ENCODE data around the gene SNX32.
A peak's percentile ranks its signal among the peaks of the same experiment; 100 is the strongest.
"Not testable (repeated sequence)": the region's sequence is repeated elsewhere in the genome, so short reads cannot be mapped to it uniquely, and the experiment has no call there.

SNX32 gene

DNA sequence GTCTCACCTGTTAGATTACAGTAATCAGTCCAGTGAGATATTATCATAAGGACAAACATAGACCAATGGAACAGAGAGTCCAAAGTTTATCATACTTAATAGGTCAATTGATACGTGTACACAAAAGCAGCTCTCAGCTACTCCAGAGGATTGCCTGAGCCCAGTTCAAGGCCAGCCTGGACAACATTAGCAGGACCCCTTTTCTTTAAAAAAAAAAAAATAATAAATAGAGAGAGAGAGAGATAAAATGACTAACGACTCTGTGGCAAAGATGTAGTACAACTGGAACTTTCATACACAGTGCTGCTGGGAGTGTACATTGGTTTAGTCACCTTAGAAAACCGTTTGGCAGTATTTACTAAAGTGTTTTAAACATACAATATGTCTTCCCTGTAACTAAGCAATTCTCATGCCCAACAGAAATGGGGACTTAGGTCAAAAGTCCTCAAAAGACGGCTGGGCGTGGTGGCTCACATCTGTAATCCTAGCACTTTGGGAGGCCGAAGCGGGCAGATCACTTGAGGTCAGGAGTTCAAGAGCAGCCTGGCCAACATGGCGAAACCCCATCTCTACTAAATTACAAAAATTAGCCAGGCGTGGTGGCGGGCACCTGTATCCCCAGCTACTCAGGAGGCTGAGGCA lies 10.6 kb downstream of the SNX32 start:
- no peak overlapping the region for H3K27ac ChIP-seq (ENCODE audit: low read length)
- H3K9me3 ChIP-seq (ENCODE audit: control insufficient read depth in 1 of 2, low read length in 2 of 2), result no peaks in the 10 kb centered on the region
- no peaks in the 10 kb centered on the region for H3K36me3 ChIP-seq (ENCODE audit: control insufficient read depth in 1 of 2, insufficient read depth in 2 of 2, low read length in 2 of 2)
- no peak overlapping the region for H3K4me3 ChIP-seq (ENCODE audit: low read depth in 1 of 2, low read length in 2 of 2)
- H3K27me3 ChIP-seq (ENCODE audit: low read depth, low read length), result no peaks in the 10 kb centered on the region
- H3K4me1 ChIP-seq (ENCODE audit: control insufficient read depth in 1 of 2, insufficient read depth in 2 of 2, low read length in 2 of 2), result no peaks in the 10 kb centered on the region

- peaks cover 0 to 2% of the 10 kb centered on the region in 2 donors for H3K9me3 ChIP-seq (ENCODE audit: control insufficient read depth in 1 of 2, low read length in 2 of 2)
- no peaks in the 10 kb centered on the region for H3K4me1 ChIP-seq (ENCODE audit: control insufficient read depth in 1 of 2, insufficient read depth in 2 of 2, low read length in 2 of 2)
- H3K27me3 ChIP-seq (ENCODE audit: low read depth, low read length), result no peaks in the 10 kb centered on the region
- peaks cover 0 to 24% of the 10 kb centered on the region in 2 donors for H3K36me3 ChIP-seq (ENCODE audit: control insufficient read depth in 1 of 2, insufficient read depth in 2 of 2, low read length in 2 of 2)
- no peak overlapping the region for H3K4me3 ChIP-seq (ENCODE audit: low read depth in 1 of 2, low read length in 2 of 2)
- no peak overlapping the region for H3K27ac ChIP-seq (ENCODE audit: low read length)
Observed at GRCh38 chr11:65847746-65848145, 14.0 kb downstream of the SNX32 start.

DNA sequence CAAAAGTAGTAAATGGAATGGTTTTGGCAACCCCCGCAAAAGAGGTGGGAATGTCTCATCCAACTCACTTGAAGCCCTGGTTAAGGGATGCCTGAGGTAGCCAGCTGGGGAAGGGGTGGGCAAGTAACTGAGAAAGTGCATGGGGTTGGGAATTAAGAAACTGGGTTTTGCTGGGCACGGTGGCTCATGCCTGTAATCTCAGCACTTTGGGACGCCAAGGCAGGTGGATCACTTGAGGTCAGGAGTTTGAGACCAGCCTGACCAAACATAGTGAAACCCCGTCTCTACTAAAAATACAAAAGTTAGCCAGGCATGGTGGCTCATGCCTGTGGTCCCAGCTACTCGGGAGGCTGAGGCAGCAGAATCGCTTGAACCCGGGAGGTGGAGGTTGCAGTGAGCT lies 14.9 kb downstream of the SNX32 start:
- peaks cover 8 to 33% of the 10 kb centered on the region in 2 donors for H3K36me3 ChIP-seq (ENCODE audit: control insufficient read depth in 1 of 2, insufficient read depth in 2 of 2, low read length in 2 of 2)
- not testable (repeated sequence) for H3K27ac ChIP-seq (ENCODE audit: low read length); H3K4me3 ChIP-seq (ENCODE audit: low read depth in 1 of 2, low read length in 2 of 2); H3K27me3 ChIP-seq (ENCODE audit: low read depth, low read length); H3K9me3 ChIP-seq (ENCODE audit: control insufficient read depth in 1 of 2, low read length in 2 of 2); H3K4me1 ChIP-seq (ENCODE audit: control insufficient read depth in 1 of 2, insufficient read depth in 2 of 2, low read length in 2 of 2)

DNA sequence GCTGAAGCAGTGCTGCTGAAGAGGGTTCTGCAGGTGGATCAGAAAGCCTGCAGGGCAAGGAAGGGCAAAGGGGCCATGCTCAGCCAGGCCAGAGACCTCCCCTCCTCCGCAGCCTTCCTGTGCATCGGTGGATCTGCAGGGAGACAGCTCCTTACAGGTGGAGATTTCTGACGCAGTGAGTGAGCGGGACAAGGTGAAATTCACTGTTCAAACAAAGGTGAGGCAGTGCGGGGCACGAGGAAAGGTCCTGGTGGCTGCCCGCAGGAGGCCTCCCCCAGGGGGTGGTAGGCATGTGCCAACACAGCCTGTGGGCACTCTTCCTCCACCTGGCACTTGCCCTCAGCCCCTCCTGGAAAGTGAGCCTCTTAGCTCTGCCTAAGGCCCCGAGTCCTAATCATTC lies 15.6 kb downstream of the SNX32 start:
- H3K9me3 ChIP-seq (ENCODE audit: control insufficient read depth in 1 of 2, low read length in 2 of 2), result peaks cover 0 to 2% of the 10 kb centered on the region in 2 donors
- no peaks in the 10 kb centered on the region for H3K27me3 ChIP-seq (ENCODE audit: low read depth, low read length)
- H3K27ac ChIP-seq (ENCODE audit: low read length), result no peak overlapping the region
- H3K36me3 ChIP-seq (ENCODE audit: control insufficient read depth in 1 of 2, insufficient read depth in 2 of 2, low read length in 2 of 2), result peaks cover 14 to 40% of the 10 kb centered on the region in 2 donors
- no peaks in the 10 kb centered on the region for H3K4me1 ChIP-seq (ENCODE audit: control insufficient read depth in 1 of 2, insufficient read depth in 2 of 2, low read length in 2 of 2)
- H3K4me3 ChIP-seq (ENCODE audit: low read depth in 1 of 2, low read length in 2 of 2), result no peak overlapping the region

- Histone ChIP-seq H3K4me1 (ENCODE audit: control insufficient read depth in 1 of 2, insufficient read depth in 2 of 2, low read length in 2 of 2) (no peaks in the 10 kb centered on the region), H3K4me3 (ENCODE audit: low read depth in 1 of 2, low read length in 2 of 2) (no peak overlapping the region), H3K9me3 (ENCODE audit: control insufficient read depth in 1 of 2, low read length in 2 of 2) (peaks cover 0 to 2% of the 10 kb centered on the region in 2 donors), H3K36me3 (ENCODE audit: control insufficient read depth in 1 of 2, insufficient read depth in 2 of 2, low read length in 2 of 2) (peaks cover 19 to 44% of the 10 kb centered on the region in 2 donors), H3K27me3 (ENCODE audit: low read depth, low read length) (no peaks in the 10 kb centered on the region), H3K27ac (ENCODE audit: low read length) (no peak overlapping the region)
Observed at GRCh38 chr11:65849771-65850216, 16.0 kb downstream of the SNX32 start.

DNA sequence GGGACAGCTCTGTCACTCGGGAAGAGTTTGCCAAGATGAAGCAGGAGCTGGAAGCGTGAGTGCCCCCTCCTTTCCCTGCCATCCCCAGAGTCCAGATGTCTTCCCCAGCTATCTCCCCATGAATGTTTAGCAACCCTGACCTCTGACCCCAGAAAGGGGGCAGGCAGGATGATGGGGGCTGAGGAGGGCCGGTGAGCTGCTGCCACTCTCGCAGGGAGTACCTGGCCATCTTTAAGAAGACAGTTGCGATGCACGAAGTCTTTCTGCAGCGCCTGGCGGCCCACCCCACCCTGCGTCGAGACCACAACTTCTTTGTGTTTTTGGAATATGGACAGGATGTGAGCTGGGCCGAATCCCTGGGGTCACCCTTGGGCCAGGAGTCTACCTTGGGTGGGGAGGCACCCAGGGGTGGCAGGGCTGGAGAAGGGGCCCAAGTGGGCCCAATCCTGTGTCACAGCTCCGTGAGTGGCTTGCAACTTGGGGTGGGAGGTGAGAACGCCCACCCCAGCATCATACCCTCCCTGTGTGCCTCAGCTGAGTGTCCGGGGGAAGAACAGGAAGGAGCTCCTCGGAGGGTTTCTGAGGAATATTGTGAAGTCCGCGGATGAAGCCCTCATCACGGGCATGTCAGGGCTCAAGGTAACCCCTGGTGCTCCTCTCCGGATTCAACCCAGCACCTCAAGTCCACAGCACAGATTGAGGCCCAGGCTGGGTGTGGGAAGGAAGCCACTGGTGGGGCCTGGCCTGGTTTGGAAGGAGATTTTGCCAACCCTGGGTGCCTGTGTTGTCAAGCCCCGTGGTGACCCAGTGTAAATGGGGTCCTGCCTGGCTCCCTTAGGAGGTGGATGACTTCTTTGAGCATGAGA lies 16.7 kb downstream of the SNX32 start:
- no peaks in the 10 kb centered on the region for H3K27me3 ChIP-seq (ENCODE audit: low read depth, low read length)
- peaks cover 25 to 51% of the 10 kb centered on the region in 2 donors for H3K36me3 ChIP-seq (ENCODE audit: control insufficient read depth in 1 of 2, insufficient read depth in 2 of 2, low read length in 2 of 2)
- H3K4me1 ChIP-seq (ENCODE audit: control insufficient read depth in 1 of 2, insufficient read depth in 2 of 2, low read length in 2 of 2), result peaks cover 0 to 5% of the 10 kb centered on the region in 2 donors
- no peak overlapping the region for H3K4me3 ChIP-seq (ENCODE audit: low read depth in 1 of 2, low read length in 2 of 2)
- H3K9me3 ChIP-seq (ENCODE audit: control insufficient read depth in 1 of 2, low read length in 2 of 2), result peaks cover 0 to 2% of the 10 kb centered on the region in 2 donors
- no peak overlapping the region for H3K27ac ChIP-seq (ENCODE audit: low read length)

GRCh38 chr11:65851083-65851579 lies 17.4 kb downstream of the SNX32 start:
- Histone ChIP-seq H3K27me3 (ENCODE audit: low read depth, low read length) (no peaks in the 10 kb centered on the region), H3K36me3 (ENCODE audit: control insufficient read depth in 1 of 2, insufficient read depth in 2 of 2, low read length in 2 of 2) (peaks cover 31 to 58% of the 10 kb centered on the region in 2 donors), H3K4me3 (ENCODE audit: low read depth in 1 of 2, low read length in 2 of 2) (no peak overlapping the region), H3K4me1 (ENCODE audit: control insufficient read depth in 1 of 2, insufficient read depth in 2 of 2, low read length in 2 of 2) (peaks cover 0 to 12% of the 10 kb centered on the region in 2 donors), H3K27ac (ENCODE audit: low read length) (no peak overlapping the region), H3K9me3 (ENCODE audit: control insufficient read depth in 1 of 2, low read length in 2 of 2) (peaks cover 0 to 2% of the 10 kb centered on the region in 2 donors)

DNA sequence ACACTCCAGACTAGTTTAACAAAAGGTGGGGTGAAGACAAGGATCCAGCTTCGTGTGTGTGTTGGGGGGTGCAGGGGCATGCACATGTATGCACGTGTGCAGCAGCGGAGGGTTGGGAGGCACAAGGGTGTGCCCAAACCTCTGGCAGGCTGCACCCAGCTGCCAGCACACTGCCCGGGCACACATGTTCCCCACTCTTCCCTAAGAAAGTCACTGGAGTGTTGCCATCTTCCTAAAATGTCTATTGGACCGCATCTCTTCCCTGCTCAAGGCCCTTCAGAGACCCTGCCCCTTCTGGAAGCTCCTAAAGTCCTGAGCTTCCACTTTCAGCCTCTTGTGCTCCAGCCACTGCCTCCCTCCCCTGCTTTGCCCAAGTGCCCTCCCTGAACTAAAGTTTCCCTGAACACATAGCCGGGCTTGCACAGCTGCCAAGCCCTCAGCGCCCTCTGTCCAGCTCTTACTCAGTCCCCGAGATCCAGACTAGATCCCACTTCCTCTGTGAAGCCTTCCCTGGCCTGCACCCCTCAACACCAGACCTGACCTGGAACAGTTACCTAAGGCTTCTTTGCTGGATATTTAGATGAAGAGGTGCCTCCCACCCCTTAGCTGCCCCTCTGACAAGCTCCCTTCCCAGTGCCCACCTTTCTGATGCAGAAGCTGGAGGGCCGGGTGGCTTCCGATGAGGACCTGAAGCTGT lies 18.2 kb downstream of the SNX32 start:
- peaks cover 0 to 2% of the 10 kb centered on the region in 2 donors for H3K9me3 ChIP-seq (ENCODE audit: control insufficient read depth in 1 of 2, low read length in 2 of 2)
- H3K27ac ChIP-seq (ENCODE audit: low read length), result no peak overlapping the region
- H3K36me3 ChIP-seq (ENCODE audit: control insufficient read depth in 1 of 2, insufficient read depth in 2 of 2, low read length in 2 of 2), result peaks cover 31 to 59% of the 10 kb centered on the region in 2 donors
- no peak overlapping the region for H3K4me3 ChIP-seq (ENCODE audit: low read depth in 1 of 2, low read length in 2 of 2)
- H3K27me3 ChIP-seq (ENCODE audit: low read depth, low read length), result no peaks in the 10 kb centered on the region
- peaks cover 0 to 19% of the 10 kb centered on the region in 2 donors for H3K4me1 ChIP-seq (ENCODE audit: control insufficient read depth in 1 of 2, insufficient read depth in 2 of 2, low read length in 2 of 2)

GRCh38 chr11:65852508-65853245 lies 18.9 kb downstream of the SNX32 start:
- peaks cover 0 to 2% of the 10 kb centered on the region in 2 donors for H3K9me3 ChIP-seq (ENCODE audit: control insufficient read depth in 1 of 2, low read length in 2 of 2)
- H3K4me3 ChIP-seq (ENCODE audit: low read depth in 1 of 2, low read length in 2 of 2), result no peak overlapping the region
- peaks cover 0 to 19% of the 10 kb centered on the region in 2 donors for H3K4me1 ChIP-seq (ENCODE audit: control insufficient read depth in 1 of 2, insufficient read depth in 2 of 2, low read length in 2 of 2)
- peaks cover 31 to 64% of the 10 kb centered on the region in 2 donors for H3K36me3 ChIP-seq (ENCODE audit: control insufficient read depth in 1 of 2, insufficient read depth in 2 of 2, low read length in 2 of 2)
- H3K27ac ChIP-seq (ENCODE audit: low read length), result peak overlapping the region; percentile 69
- H3K27me3 ChIP-seq (ENCODE audit: low read depth, low read length), result no peaks in the 10 kb centered on the region

DNA sequence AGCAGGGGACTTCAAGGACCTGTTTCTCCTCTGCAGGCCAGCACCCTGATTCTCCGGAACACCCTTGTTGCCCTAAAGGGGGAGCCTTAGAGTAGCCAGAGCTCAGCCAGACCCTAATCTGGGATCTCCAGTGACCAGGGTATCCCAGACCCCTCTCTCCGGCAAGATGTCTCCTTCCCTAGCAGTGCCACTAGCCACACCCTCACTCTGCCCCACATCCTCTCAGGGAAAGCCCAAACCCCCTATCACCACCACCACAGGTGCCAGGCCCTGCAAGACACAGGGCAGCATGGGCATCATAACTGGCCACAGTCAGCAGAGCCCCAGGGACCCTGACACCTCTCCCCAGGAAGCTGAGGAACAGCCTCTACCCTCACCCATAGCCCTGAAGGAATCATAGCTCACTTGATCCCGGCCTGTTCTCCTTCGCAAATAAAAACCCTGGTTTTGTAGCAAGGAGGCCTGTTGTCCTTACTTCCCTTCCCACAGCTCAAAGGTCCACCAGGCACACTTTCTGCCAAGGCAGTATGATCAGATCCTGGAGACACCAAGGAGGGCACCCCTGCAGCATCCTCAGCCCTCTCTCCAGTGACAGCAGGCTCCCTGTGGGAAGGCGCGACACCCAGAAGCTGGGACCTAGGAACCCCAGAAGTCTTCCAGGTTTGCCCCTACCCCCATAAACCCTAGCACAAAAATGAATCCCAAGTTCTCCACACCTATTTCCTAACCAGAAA lies 19.6 kb downstream of the SNX32 start:
- Histone ChIP-seq H3K36me3 (ENCODE audit: control insufficient read depth in 1 of 2, insufficient read depth in 2 of 2, low read length in 2 of 2) (peaks cover 31 to 64% of the 10 kb centered on the region in 2 donors), H3K27ac (ENCODE audit: low read length) (peak overlapping the region; percentile 69), H3K4me1 (ENCODE audit: control insufficient read depth in 1 of 2, insufficient read depth in 2 of 2, low read length in 2 of 2) (peaks cover 0 to 19% of the 10 kb centered on the region in 2 donors), H3K9me3 (ENCODE audit: control insufficient read depth in 1 of 2, low read length in 2 of 2) (peaks cover 0 to 2% of the 10 kb centered on the region in 2 donors), H3K4me3 (ENCODE audit: low read depth in 1 of 2, low read length in 2 of 2) (no peak overlapping the region), H3K27me3 (ENCODE audit: low read depth, low read length) (no peaks in the 10 kb centered on the region)
